HEK293 (cell line): Measurements from ENCODE around the gene ZNF224.

Experiments
- CTCF ChIA-PET: fragments of 350-600 bp; formaldehyde crosslinking; extraction: SDS; loops from one replicate; lab custom pipeline; 2021; ENCODE audit warnings: antibody characterized with exemption; lab: Yijun Ruan, JAX
- POLR2A ChIA-PET: fragments of 300-600 bp; formaldehyde crosslinking; extraction: SDS; loops from one replicate; lab custom pipeline; 2020; ENCODE audit warnings: antibody characterized with exemption, inconsistent platforms; lab: Yijun Ruan, JAX
- H3K27ac ChIP-seq: fragments of 200-500 bp; sonication (Bioruptor generic); 2 replicates; pipeline ENCODE4 v1.5.1; 2014; ENCODE audit warnings: low read depth, low read length, control low read depth, inconsistent platforms; ENCODE audit errors: extremely low read depth
- H3K36me3 ChIP-seq, 2 experiments: fragments of 200-500 bp in 1 of 2; sonication (Bioruptor generic) in 1 of 2; 1 replicate in 1 of 2; 2 replicates in 1 of 2; pipeline ENCODE4 v1.5.1; 2014 to 2017; ENCODE audit warnings: inconsistent platforms in 2 of 2, low read length in 2 of 2; ENCODE audit not compliant: control insufficient read depth in 2 of 2, insufficient read depth in 1 of 2
- H3K4me1 ChIP-seq: fragments of 200-500 bp; sonication (Bioruptor generic); 2 replicates; pipeline ENCODE4 v1.5.1; 2014; ENCODE audit warnings: mild to moderate bottlenecking, low read length, inconsistent platforms; ENCODE audit not compliant: control insufficient read depth, insufficient read depth
- H3K4me3 ChIP-seq: 2 replicates; pipeline ENCODE4 v1.5.1; 2011; ENCODE audit warnings: low read depth, mild to moderate bottlenecking, control low read depth, low read length, moderate library complexity
- H3K9me3 ChIP-seq: fragments of 200-500 bp; sonication (Bioruptor generic); 2 replicates; pipeline ENCODE4 v1.5.1; 2014; ENCODE audit warnings: low read depth, low read length, inconsistent platforms; ENCODE audit not compliant: control insufficient read depth, insufficient read depth
- KLF7 ChIP-seq: fragments of 450-650 bp; formaldehyde crosslinking; IDR thresholded peaks from 2 replicates; pipeline ENCODE4 v1.5.1; 2016; ENCODE audit warnings: missing biosample characterization, missing genetic modification characterization, borderline replicate concordance
- SCRT1 ChIP-seq: fragments of 450-650 bp; formaldehyde crosslinking; IDR thresholded peaks from 2 replicates; pipeline ENCODE4 v1.5.1; 2016; ENCODE audit warnings: missing biosample characterization, missing genetic modification characterization, borderline replicate concordance
- SETDB1 ChIP-seq: IDR thresholded peaks from one replicate; pipeline ENCODE4 v1.6.1; 2017; ENCODE audit warnings: mild to moderate bottlenecking, low read length, moderate library complexity, mixed read lengths; ENCODE audit not compliant: insufficient read length
- TRIM28 ChIP-seq: IDR thresholded peaks from 2 replicates; pipeline ENCODE4 v1.6.1; 2011; ENCODE audit warnings: low read length, control low read depth, borderline replicate concordance
- ZFP41 ChIP-seq: fragments of 450-650 bp; formaldehyde crosslinking; IDR thresholded peaks from 2 replicates; pipeline ENCODE4 v1.5.1; 2016; ENCODE audit warnings: missing biosample characterization, missing genetic modification characterization, borderline replicate concordance
- ZNF2 ChIP-seq: fragments of 450-650 bp; formaldehyde crosslinking; IDR thresholded peaks from 2 replicates; pipeline ENCODE4 v1.5.1; 2016; ENCODE audit warnings: missing biosample characterization, missing genetic modification characterization
- ZNF514 ChIP-seq: fragments of 450-650 bp; formaldehyde crosslinking; IDR thresholded peaks from 2 replicates; pipeline ENCODE4 v1.5.1; 2016; ENCODE audit warnings: missing biosample characterization, missing genetic modification characterization
- TF ChIP-seq, protein P1 (sequence below): IDR thresholded peaks from 2 replicates; pipeline ENCODE4 v1.6.1; 2011; ENCODE audit warnings: mild to moderate bottlenecking, low read depth, low read length, borderline replicate concordance
- TF ChIP-seq, protein P2 (sequence below): fragments of 450-650 bp; formaldehyde crosslinking; IDR thresholded peaks from 2 replicates; pipeline ENCODE4 v1.5.1; 2016; ENCODE audit warnings: missing biosample characterization, missing genetic modification characterization
- TF ChIP-seq, protein P3 (sequence below): fragments of 450-650 bp; formaldehyde crosslinking; conservative IDR thresholded peaks from 2 replicates; pipeline ENCODE4 v1.5.1; 2016; ENCODE audit warnings: low read depth, missing biosample characterization, missing genetic modification characterization

Gene ZNF224

DNA sequence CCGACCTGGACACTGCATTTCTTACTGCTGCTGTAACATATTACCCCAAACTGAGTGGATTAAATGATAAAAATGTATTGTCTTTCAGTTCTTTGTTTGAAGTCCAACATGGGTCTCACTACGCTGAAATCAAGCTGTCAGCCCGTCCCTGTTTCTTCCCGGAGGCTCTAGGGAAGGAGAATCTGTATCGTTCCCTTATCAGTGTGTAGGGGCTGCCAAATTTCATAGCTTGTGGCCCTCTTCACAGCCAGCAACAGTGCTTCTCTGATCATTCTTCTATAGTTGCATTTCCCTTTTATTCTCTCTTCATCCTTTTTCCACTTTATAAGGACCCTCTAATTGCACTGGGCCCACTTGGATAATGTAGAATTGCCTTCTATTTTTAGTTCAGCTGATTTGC is 57.3 kb downstream of the ZNF224 start (continued):
- TF ChIP-seq SCRT1 (no peak), ZFP41 (tag by site-specific recombination) (no peak), ZNF2 (tag by site-specific recombination) (no peak)
- TF ChIP-seq, protein P1, sequence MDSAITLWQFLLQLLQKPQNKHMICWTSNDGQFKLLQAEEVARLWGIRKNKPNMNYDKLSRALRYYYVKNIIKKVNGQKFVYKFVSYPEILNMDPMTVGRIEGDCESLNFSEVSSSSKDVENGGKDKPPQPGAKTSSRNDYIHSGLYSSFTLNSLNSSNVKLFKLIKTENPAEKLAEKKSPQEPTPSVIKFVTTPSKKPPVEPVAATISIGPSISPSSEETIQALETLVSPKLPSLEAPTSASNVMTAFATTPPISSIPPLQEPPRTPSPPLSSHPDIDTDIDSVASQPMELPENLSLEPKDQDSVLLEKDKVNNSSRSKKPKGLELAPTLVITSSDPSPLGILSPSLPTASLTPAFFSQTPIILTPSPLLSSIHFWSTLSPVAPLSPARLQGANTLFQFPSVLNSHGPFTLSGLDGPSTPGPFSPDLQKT = no peak

DNA sequence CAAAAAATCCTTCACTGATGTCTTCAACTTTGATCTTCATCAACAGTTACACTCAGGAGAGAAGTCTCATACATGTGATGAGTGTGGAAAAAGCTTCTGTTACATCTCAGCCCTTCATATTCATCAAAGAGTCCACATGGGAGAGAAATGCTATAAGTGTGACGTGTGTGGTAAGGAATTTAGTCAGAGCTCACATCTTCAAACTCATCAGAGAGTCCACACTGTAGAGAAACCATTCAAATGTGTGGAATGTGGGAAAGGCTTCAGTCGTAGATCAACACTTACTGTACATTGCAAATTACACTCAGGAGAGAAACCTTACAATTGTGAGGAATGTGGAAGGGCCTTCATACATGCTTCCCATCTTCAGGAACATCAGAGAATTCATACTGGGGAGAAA is 62.3 kb downstream of the ZNF224 start:
- peaks cover 63% of the 10 kb centered on the region for H3K9me3 ChIP-seq
- H3K4me1 ChIP-seq = peaks cover 2% of the 10 kb centered on the region; the same call in 1 of the 2 replicates
- POLR2A ChIA-PET = no interaction called here
- H3K4me3 ChIP-seq = no peak overlapping the region
- peaks cover 62 to 87% of the 10 kb centered on the region in 2 experiments for H3K36me3 ChIP-seq
- TF ChIP-seq ZNF514 (tag by site-specific recombination) = no peak
- TF ChIP-seq KLF7 (tag by site-specific recombination) = no peak
- TF ChIP-seq ZFP41 (tag by site-specific recombination) = peak; percentile 15; the same call in 1 of the 2 replicates
- TF ChIP-seq, protein P2, sequence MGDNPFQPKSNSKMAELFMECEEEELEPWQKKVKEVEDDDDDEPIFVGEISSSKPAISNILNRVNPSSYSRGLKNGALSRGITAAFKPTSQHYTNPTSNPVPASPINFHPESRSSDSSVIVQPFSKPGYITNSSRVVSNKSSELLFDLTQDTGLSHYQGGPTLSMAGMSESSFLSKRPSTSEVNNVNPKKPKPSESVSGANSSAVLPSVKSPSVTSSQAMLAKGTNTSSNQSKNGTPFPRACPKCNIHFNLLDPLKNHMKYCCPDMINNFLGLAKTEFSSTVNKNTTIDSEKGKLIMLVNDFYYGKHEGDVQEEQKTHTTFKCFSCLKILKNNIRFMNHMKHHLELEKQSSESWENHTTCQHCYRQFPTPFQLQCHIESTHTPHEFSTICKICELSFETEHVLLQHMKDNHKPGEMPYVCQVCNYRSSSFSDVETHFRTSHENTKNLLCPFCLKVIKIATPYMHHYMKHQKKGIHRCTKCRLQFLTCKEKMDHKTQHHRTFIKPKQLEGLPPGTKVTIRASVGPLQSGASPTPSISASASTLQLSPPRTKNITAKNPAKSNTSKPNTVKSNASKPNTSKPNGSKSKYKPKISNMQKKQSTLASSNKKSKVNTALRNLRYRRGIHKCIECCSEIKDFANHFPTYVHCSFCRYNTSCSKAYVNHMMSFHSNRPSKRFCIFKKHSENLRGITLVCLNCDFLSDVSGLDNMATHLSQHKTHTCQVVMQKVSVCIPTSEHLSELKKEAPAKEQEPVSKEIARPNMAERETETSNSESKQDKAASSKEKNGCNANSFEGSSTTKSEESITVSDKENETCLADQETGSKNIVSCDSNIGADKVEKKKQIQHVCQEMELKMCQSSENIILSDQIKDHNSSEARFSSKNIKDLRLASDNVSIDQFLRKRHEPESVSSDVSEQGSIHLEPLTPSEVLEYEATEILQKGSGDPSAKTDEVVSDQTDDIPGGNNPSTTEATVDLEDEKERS = peak; percentile 97
- peak; percentile 97 for TF ChIP-seq SETDB1
- TF ChIP-seq, protein P3, sequence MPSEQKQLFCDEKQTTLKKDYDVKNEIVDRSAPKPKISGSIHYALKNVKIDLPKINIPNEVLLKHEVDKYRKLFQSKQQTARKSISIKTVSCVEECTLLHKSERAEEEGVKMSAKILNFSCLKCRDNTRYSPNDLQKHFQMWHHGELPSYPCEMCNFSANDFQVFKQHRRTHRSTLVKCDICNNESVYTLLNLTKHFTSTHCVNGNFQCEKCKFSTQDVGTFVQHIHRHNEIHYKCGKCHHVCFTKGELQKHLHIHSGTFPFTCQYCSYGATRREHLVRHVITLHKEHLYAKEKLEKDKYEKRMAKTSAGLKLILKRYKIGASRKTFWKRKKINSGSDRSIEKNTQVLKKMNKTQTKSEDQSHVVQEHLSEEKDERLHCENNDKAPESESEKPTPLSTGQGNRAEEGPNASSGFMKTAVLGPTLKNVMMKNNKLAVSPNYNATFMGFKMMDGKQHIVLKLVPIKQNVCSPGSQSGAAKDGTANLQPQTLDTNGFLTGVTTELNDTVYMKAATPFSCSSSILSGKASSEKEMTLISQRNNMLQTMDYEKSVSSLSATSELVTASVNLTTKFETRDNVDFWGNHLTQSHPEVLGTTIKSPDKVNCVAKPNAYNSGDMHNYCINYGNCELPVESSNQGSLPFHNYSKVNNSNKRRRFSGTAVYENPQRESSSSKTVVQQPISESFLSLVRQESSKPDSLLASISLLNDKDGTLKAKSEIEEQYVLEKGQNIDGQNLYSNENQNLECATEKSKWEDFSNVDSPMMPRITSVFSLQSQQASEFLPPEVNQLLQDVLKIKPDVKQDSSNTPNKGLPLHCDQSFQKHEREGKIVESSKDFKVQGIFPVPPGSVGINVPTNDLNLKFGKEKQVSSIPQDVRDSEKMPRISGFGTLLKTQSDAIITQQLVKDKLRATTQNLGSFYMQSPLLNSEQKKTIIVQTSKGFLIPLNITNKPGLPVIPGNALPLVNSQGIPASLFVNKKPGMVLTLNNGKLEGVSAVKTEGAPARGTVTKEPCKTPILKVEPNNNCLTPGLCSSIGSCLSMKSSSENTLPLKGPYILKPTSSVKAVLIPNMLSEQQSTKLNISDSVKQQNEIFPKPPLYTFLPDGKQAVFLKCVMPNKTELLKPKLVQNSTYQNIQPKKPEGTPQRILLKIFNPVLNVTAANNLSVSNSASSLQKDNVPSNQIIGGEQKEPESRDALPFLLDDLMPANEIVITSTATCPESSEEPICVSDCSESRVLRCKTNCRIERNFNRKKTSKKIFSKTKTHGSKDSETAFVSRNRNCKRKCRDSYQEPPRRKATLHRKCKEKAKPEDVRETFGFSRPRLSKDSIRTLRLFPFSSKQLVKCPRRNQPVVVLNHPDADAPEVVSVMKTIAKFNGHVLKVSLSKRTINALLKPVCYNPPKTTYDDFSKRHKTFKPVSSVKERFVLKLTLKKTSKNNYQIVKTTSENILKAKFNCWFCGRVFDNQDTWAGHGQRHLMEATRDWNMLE (tag by site-specific recombination) = 0 out of 2 replicates have a peak, but pooled peaks have one; percentile 29
- peak; percentile 89; the same call in 1 of the 2 replicates for TF ChIP-seq TRIM28
- H3K27ac ChIP-seq = no peak overlapping the region
- CTCF ChIA-PET = no interaction called here
